Nephron (organoid): ENCODE measurements around the gene SAMD11.
A peak's percentile ranks its signal among the peaks of the same experiment; 100 is the strongest.

Source experiments
- H3K27ac Mint-ChIP-seq, 3 experiments: 2 replicates each; pipeline ENCODE4 v1.8.0; 2020; ENCODE audit warnings: mixed read lengths in 3 of 3, mild to moderate bottlenecking in 2 of 3, moderate library complexity in 1 of 3
- H3K27me3 Mint-ChIP-seq: 2 replicates; pipeline ENCODE4 v1.8.0; 2021; ENCODE audit warnings: low read depth, mild to moderate bottlenecking, moderate library complexity, mixed read lengths
- H3K36me3 Mint-ChIP-seq: 2 replicates; pipeline ENCODE4 v1.8.0; 2020; ENCODE audit warnings: low read depth, mixed read lengths
- H3K4me1 Mint-ChIP-seq: 2 replicates; pipeline ENCODE4 v1.8.0; 2020; ENCODE audit warnings: mixed read lengths
- H3K4me3 Mint-ChIP-seq, 3 experiments: 2 replicates each; pipeline ENCODE4 v1.8.0; 2020; ENCODE audit warnings: mild to moderate bottlenecking in 3 of 3, mixed read lengths in 3 of 3, moderate library complexity in 2 of 3
- H3K9me3 Mint-ChIP-seq: 2 replicates; pipeline ENCODE4 v1.8.0; 2020; ENCODE audit warnings: mixed read lengths
- TF ChIP-seq, protein P1 (sequence below), 3 experiments: fragments of 200-600 bp; sonication (generic); IDR thresholded peaks; one replicate each; pipeline ENCODE4 v1.5.0; 2021; ENCODE audit warnings: antibody characterized with exemption in 3 of 3; ENCODE audit not compliant: unreplicated experiment in 3 of 3

Gene SAMD11

GRCh38 chr1:901108-901859 lies 22.4 kb upstream of the SAMD11 start:
- Mint-ChIP-seq H3K27ac (peak overlapping the region in 1 of 3 experiments; percentile 24), H3K9me3 (no peaks in the 10 kb centered on the region), H3K4me1 (peaks cover 23% of the 10 kb centered on the region), H3K36me3 (no peaks in the 10 kb centered on the region), H3K27me3 (peaks cover 64% of the 10 kb centered on the region), H3K4me3 (peak overlapping the region in 2 of 3 experiments; percentile 15 to 74)
- TF ChIP-seq, protein P1, sequence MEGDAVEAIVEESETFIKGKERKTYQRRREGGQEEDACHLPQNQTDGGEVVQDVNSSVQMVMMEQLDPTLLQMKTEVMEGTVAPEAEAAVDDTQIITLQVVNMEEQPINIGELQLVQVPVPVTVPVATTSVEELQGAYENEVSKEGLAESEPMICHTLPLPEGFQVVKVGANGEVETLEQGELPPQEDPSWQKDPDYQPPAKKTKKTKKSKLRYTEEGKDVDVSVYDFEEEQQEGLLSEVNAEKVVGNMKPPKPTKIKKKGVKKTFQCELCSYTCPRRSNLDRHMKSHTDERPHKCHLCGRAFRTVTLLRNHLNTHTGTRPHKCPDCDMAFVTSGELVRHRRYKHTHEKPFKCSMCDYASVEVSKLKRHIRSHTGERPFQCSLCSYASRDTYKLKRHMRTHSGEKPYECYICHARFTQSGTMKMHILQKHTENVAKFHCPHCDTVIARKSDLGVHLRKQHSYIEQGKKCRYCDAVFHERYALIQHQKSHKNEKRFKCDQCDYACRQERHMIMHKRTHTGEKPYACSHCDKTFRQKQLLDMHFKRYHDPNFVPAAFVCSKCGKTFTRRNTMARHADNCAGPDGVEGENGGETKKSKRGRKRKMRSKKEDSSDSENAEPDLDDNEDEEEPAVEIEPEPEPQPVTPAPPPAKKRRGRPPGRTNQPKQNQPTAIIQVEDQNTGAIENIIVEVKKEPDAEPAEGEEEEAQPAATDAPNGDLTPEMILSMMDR (IDR thresholded peaks at IDR 0.05; ENCODE audit: unreplicated experiment in 3 of 3): no peak

GRCh38 chr1:902802-903201 lies 20.9 kb upstream of the SAMD11 start:
- Mint-ChIP-seq H3K27ac (no peak overlapping the region), H3K36me3 (peaks cover under 1% of the 10 kb centered on the region), H3K4me1 (peaks cover 23% of the 10 kb centered on the region), H3K4me3 (peak overlapping the region; percentile 69 to 74 (median 74)), H3K9me3 (no peaks in the 10 kb centered on the region), H3K27me3 (peaks cover 61% of the 10 kb centered on the region)
- TF ChIP-seq, protein P1 (IDR thresholded peaks at IDR 0.05; ENCODE audit: unreplicated experiment in 3 of 3): no peak

- Mint-ChIP-seq H3K4me3 (peak overlapping the region; percentile 69 to 74 (median 74)), H3K27me3 (peaks cover 61% of the 10 kb centered on the region), H3K27ac (no peak overlapping the region), H3K4me1 (peaks cover 24% of the 10 kb centered on the region), H3K9me3 (no peaks in the 10 kb centered on the region), H3K36me3 (peaks cover 5% of the 10 kb centered on the region)
- TF ChIP-seq, protein P1 (IDR thresholded peaks at IDR 0.05; ENCODE audit: unreplicated experiment in 3 of 3): no peak
Measured at GRCh38 chr1:903305-903704, 20.4 kb upstream of the SAMD11 start.

DNA sequence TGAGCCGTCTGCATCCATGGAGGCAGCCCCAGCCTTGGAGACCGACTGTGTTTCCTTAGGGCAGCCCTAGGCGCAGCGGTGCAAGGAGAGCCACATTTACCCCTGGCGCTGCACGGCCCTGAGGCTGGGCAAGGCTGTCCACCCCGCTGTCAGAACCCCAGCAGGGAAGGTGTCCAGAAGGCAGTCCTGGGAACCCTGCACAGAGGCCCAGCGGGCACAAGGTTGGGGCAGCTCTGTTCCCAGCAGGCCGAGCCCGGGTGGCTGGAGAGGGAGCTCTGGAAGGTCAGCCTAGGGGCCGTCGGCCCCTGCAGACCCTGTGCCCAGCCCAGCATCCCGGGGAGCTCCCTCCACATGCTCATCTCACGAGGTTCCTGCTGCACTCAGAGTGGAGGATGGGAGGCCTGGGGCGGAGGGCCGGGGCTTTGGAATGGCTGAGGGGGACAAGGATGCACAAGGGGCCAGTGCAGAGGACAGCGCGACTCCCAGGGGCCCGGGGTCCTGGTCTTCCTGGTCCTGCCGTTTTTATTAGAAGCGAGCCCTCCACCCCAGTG lies 19.9 kb upstream of the SAMD11 start:
- TF ChIP-seq, protein P1 (IDR thresholded peaks at IDR 0.05; ENCODE audit: unreplicated experiment in 3 of 3): no peak
- H3K4me1 Mint-ChIP-seq: peaks cover 24% of the 10 kb centered on the region
- peak overlapping the region; percentile 69 to 74 (median 74) for H3K4me3 Mint-ChIP-seq
- peaks cover 5% of the 10 kb centered on the region for H3K36me3 Mint-ChIP-seq
- no peak overlapping the region for H3K27ac Mint-ChIP-seq
- H3K27me3 Mint-ChIP-seq: peaks cover 56% of the 10 kb centered on the region
- H3K9me3 Mint-ChIP-seq: no peaks in the 10 kb centered on the region

DNA sequence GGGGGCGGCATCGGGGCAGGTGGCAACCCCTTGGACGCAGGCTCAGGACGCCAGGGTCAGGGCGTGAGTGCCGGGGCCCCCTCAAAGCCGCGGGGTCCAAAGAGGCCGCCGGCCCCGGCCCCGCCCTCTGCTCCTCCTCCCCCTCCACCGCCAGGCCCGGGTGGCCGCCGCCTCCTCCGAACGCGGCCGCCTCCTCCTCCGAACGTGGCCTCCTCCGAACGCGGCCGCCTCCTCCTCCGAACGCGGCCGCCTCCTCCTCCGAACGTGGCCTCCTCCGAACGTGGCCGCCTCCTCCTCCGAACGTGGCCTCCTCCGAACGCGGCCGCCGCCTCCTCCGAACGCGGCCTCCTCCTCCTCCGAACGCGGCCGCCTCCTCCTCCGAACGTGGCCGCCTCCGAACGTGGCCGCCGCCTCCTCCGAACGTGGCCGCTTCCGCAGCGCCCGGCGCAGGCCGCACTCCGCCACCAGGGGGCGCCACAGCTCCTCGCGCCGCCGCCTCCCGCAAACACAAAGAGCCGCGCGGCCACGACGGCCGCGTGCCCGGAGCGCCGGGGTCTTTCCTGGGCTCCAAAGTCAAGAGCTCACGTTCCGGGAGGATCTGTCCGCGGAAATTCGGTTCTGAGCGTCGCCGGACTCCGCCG lies 19.3 kb upstream of the SAMD11 start:
- Mint-ChIP-seq H3K27ac (peak overlapping the region; percentile 45 to 82 (median 79)), H3K4me1 (peaks cover 24% of the 10 kb centered on the region), H3K27me3 (peaks cover 53% of the 10 kb centered on the region), H3K4me3 (peak overlapping the region; percentile 81 to 86 (median 86)), H3K9me3 (no peaks in the 10 kb centered on the region), H3K36me3 (peaks cover 5% of the 10 kb centered on the region)
- TF ChIP-seq, protein P1 (IDR thresholded peaks at IDR 0.05; ENCODE audit: unreplicated experiment in 3 of 3): peak; percentile 90 to 94 (median 91)
